Left ventricle myocardium inferior (tissue), 1 donor: ENCODE measurements around the gene CEACAM6. TPM values are rescaled to one million over a fixed set of nuclear protein-coding genes. Genes with fewer than 3 reads are reported as not detected.

ENCODE experiments used
- DNase-seq: peaks from one replicate; pipeline ENCODE4 v3.0.0-alpha.2; 2020
- H3K27ac ChIP-seq: fragments of 200-600 bp; replicated peaks from 2 replicates; pipeline ENCODE4 v1.8.0; 2021
- H3K27me3 ChIP-seq: fragments of 200-600 bp; 2 replicates; pipeline ENCODE4 v1.8.0; 2021; ENCODE audit warnings: low read depth
- H3K36me3 ChIP-seq: fragments of 200-600 bp; 2 replicates; pipeline ENCODE4 v1.8.0; 2021
- H3K4me1 ChIP-seq: fragments of 200-600 bp; 2 replicates; pipeline ENCODE4 v1.8.0; 2021
- H3K4me3 ChIP-seq: fragments of 200-600 bp; 2 replicates; pipeline ENCODE4 v1.8.0; 2021; ENCODE audit warnings: mild to moderate bottlenecking, moderate library complexity
- H3K9me3 ChIP-seq: fragments of 200-600 bp; replicated peaks from 2 replicates; pipeline ENCODE4 v1.8.0; 2021
- CTCF ChIP-seq: fragments of 200-600 bp; IDR thresholded peaks from 2 replicates; pipeline ENCODE4 v1.8.0; 2021; ENCODE audit warnings: antibody characterized with exemption, mild to moderate bottlenecking, borderline replicate concordance
- intact Hi-C: fragments of 100-400 bp; cut with micrococcal nuclease; formaldehyde crosslinking; loops from one replicate; pipeline ENCODE4 v1.11.0; 2022
- total RNA-seq: library from RNA; stranded (reverse); fragmentation: NEBNext Ultra II Directional; extraction: Animal tissue kit (Norgen Biotek cat#: 25700); gene quantifications from one replicate; pipeline ENCODE4 v1.2.1, GENCODE V29; 2021
- donor health status: DM: no; HTN: yes; CAD: no; lungs with severe emphysema.

Gene CEACAM6
- total RNA-seq, 1 donor from 2014 or later, result 0.11 TPM

DNA sequence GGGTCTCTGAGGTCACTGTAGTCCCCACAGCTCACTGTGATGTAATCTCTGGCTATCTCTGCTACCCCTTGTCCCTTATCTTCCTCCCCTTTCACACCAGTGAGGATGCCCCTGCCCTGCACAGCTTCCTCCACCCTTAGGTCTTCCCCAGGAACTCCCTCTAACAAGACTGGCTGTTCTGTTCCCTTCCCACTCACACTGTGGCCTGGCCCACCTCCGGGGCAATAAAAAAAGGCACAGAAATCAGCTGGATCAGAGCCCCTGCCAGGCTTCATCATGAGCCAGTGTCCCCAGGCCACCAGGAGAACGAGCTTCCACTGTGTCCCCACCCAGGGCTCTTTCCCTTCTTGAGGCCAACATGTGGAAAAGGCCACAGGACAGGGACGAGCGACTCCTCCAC lies 45.7 kb downstream of the CEACAM6 start:
- intact Hi-C loops, result no loop called here
- no peaks in the 10 kb centered on the region for H3K4me1 ChIP-seq
- H3K36me3 ChIP-seq, result no peaks in the 10 kb centered on the region
- no peak overlapping the region for H3K27ac ChIP-seq
- TF ChIP-seq CTCF, result no peak
- peaks cover 75% of the 10 kb centered on the region for H3K27me3 ChIP-seq
- no peak overlapping the region for H3K4me3 ChIP-seq
- H3K9me3 ChIP-seq, result no peaks in the 10 kb centered on the region
- no peak for DNase-seq

- intact Hi-C loops, result no loop called here
- Histone ChIP-seq H3K4me1 (no peaks in the 10 kb centered on the region), H3K27ac (no peak overlapping the region), H3K9me3 (no peaks in the 10 kb centered on the region), H3K36me3 (no peaks in the 10 kb centered on the region), H3K4me3 (no peak overlapping the region), H3K27me3 (peaks cover 73% of the 10 kb centered on the region)
- no peak for TF ChIP-seq CTCF
- no peak for DNase-seq
Observed at GRCh38 chr19:41801792-41802211, 46.5 kb downstream of the CEACAM6 start.

DNA sequence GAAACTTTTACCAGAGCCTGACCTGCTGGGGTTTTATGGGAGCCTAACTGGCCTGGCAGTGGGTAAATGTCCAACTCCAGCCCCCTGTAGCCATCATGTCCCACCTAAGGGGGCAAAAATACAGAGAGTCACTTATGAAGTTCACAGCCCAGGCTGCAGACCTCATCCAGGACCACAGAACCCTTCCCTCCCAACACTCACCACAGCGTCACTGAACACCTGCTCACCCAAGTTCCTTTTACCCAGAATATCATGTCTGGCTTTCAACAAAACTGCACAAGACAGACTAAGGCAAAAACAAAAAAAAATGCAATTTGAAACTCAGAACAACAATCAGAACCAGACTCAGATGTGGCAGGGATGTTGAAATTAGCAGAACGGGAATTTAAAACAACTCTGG lies 47.4 kb downstream of the CEACAM6 start:
- Histone ChIP-seq H3K9me3 (no peaks in the 10 kb centered on the region), H3K27ac (no peak overlapping the region), H3K4me3 (no peak overlapping the region), H3K4me1 (no peaks in the 10 kb centered on the region), H3K27me3 (peaks cover 73% of the 10 kb centered on the region), H3K36me3 (no peaks in the 10 kb centered on the region)
- no peak for TF ChIP-seq CTCF
- intact Hi-C loops, result no loop called here
- DNase-seq, result no peak

DNA sequence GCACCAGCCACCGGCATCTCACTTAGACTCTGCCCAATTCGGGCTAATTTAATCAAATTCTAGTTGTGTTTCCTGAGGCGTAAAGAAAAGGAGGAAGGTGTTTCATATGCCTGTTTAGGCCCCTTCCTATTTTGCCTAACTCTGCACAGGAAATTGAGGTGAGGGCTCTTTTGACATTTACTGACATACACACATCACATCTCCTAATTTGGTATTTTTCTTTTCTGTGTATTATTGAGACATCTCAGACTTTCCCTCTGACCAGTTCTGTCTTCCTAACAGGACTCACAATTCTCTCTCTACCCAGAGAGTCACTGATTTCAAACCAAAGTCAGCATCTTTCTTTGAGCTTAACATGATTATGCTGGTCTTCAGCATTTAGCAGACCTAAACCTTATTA lies 49.0 kb downstream of the CEACAM6 start:
- H3K36me3 ChIP-seq, result no peaks in the 10 kb centered on the region
- H3K4me1 ChIP-seq, result no peaks in the 10 kb centered on the region
- H3K4me3 ChIP-seq, result no peak overlapping the region
- no peak overlapping the region for H3K27ac ChIP-seq
- no peak for TF ChIP-seq CTCF
- no peaks in the 10 kb centered on the region for H3K9me3 ChIP-seq
- intact Hi-C loops, result no loop called here
- no peak for DNase-seq
- peaks cover 73% of the 10 kb centered on the region for H3K27me3 ChIP-seq

DNA sequence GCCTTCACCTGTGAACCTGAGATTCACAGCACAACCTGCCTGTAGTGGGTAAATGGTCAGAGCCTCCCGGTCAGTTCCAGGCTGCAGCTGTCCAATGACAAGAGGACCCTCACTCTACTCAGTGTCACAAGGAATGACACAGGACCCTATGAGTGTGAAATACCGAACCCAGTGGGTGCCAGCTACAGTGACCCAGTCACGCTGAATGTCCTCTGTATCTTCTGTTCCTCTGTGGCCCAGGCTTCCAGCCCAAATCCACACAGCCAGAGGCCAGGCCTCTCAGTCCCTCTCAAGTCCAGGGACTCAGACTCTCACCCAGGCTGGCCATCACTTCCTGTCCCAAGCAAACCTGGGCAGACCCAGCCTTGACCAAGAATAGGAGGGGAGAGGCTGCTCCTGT lies 51.8 kb downstream of the CEACAM6 start:
- H3K27me3 ChIP-seq, result peaks cover 82% of the 10 kb centered on the region
- H3K4me3 ChIP-seq, result no peak overlapping the region
- no peaks in the 10 kb centered on the region for H3K4me1 ChIP-seq
- no peak overlapping the region for H3K27ac ChIP-seq
- intact Hi-C loops, result no loop called here
- no peaks in the 10 kb centered on the region for H3K9me3 ChIP-seq
- no peaks in the 10 kb centered on the region for H3K36me3 ChIP-seq
- TF ChIP-seq CTCF, result no peak
- DNase-seq, result no peak
